CD4-positive, alpha-beta T cell (primary cell): ENCODE results near the gene SYT6. TPM values are rescaled to one million over a fixed set of nuclear protein-coding genes. Genes with fewer than 3 reads are reported as not detected.

Experiments
- ATAC-seq: fragments of 200-7000 bp; cut with Tn5 transposase; one replicate; pipeline ENCODE4 v1.10.0; 2022; ENCODE audit warnings: mild to moderate bottlenecking; ENCODE audit not compliant: poor library complexity
- CTCF ChIA-PET: fragments of 350-600 bp; sonication (Branson Sonifier 250); formaldehyde crosslinking; loops from one replicate; lab custom pipeline; 2021; ENCODE audit warnings: antibody characterized with exemption, inconsistent platforms; lab: Charles Lee
- POLR2A ChIA-PET: fragments of 350-600 bp; sonication (Branson Sonifier 250); formaldehyde crosslinking; loops from one replicate; lab custom pipeline; 2021; ENCODE audit warnings: antibody characterized with exemption, inconsistent platforms; lab: Charles Lee
- DNase-seq, 14 experiments: peaks; one replicate each; pipeline ENCODE4 v3.0.0-alpha.2; 2013 to 2020; ENCODE audit warnings: mixed read lengths in 2 of 14
- H3K27ac ChIP-seq, 2 donors: one replicate each; pipeline versions ENCODE4 v1.5.1 to v1.7.0; 2013; ENCODE audit warnings: low read length in 2 of 2, low read depth in 1 of 2, mild to moderate bottlenecking in 1 of 2
- H3K27me3 ChIP-seq, 2 experiments: 1 replicate in 1 of 2; 2 replicates in 1 of 2; pipeline versions ENCODE4 v1.6.1 to v1.7.0; 2013; ENCODE audit warnings: low read length in 2 of 2, control low read depth in 1 of 2, mild to moderate bottlenecking in 1 of 2, moderate library complexity in 1 of 2; ENCODE audit not compliant: insufficient read depth in 2 of 2, control insufficient read depth in 1 of 2
- H3K36me3 ChIP-seq: one replicate; pipeline ENCODE4 v1.6.1; 2013; ENCODE audit warnings: low read length, control low read depth; ENCODE audit not compliant: insufficient read depth
- H3K4me1 ChIP-seq: one replicate; pipeline ENCODE4 v1.6.1; 2013; ENCODE audit warnings: low read length, control low read depth; ENCODE audit not compliant: insufficient read depth
- H3K4me3 ChIP-seq: one replicate; pipeline ENCODE4 v1.5.1; 2013; ENCODE audit warnings: mild to moderate bottlenecking, low read length, moderate library complexity
- H3K9me3 ChIP-seq, 2 experiments: 1 replicate in 1 of 2; 2 replicates in 1 of 2; pipeline versions ENCODE4 v1.6.1 to v1.7.0; 2013; ENCODE audit warnings: low read length in 2 of 2, mild to moderate bottlenecking in 2 of 2, control low read depth in 1 of 2, moderate library complexity in 1 of 2; ENCODE audit not compliant: control insufficient read depth in 1 of 2, insufficient read depth in 1 of 2
- H3K27ac Mint-ChIP-seq: one replicate; pipeline ENCODE4 v1.8.0; 2020; ENCODE audit warnings: mixed read lengths
- H3K27me3 Mint-ChIP-seq: one replicate; pipeline ENCODE4 v1.8.0; 2021; ENCODE audit warnings: mixed read lengths
- H3K36me3 Mint-ChIP-seq: one replicate; pipeline ENCODE4 v1.8.0; 2021; ENCODE audit warnings: low read depth, mixed read lengths
- H3K4me1 Mint-ChIP-seq: one replicate; pipeline ENCODE4 v1.8.0; 2021; ENCODE audit warnings: low read depth, mixed read lengths
- H3K4me3 Mint-ChIP-seq: one replicate; pipeline ENCODE4 v1.8.0; 2020; ENCODE audit warnings: mild to moderate bottlenecking, mixed read lengths
- H3K9me3 Mint-ChIP-seq: one replicate; pipeline ENCODE4 v1.8.0; 2020; ENCODE audit warnings: mixed read lengths
- intact Hi-C, 2 experiments: fragments of 100-400 bp; cut with DNase I in 1 of 2; cut with micrococcal nuclease in 1 of 2; formaldehyde crosslinking; loops; one replicate each; pipeline versions ENCODE4 v1.15.1 to v1.9.0; 2023 to 2025; cut with DNase I, micrococcal nuclease
- total RNA-seq, 174 experiments: library from RNA in 2 of 174; stranded (reverse) in 2 of 174; gene quantifications; one replicate each; pipeline ENCODE4 v1.2.3 and lab custom pipeline; 2021 to 2026
- TF ChIP-seq, protein P1 (sequence below): fragments of 200-600 bp; IDR thresholded peaks from one replicate; pipeline ENCODE4 v1.8.0; 2022; ENCODE audit warnings: antibody characterized with exemption, mild to moderate bottlenecking

Gene SYT6
- total RNA-seq, 2 experiments from 2014 or later, result not detected

DNA sequence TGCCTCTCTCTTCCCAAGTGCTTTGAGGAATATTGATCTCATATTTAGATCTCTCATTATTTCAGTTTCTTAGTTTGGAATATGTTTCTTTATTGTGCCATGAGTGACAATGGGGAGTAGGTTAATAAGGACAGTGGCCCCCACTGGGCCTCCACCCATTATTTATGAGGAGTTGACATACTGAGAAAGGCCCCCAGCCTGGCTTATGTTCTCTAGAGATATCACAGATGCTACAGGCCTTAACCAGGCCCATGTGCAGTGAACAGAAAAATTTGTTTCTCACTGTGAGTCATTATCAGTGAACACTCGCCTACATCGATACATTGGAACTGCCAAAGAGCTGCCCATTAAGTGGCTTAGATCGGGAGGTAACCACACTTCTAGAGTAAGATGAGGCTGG, 35.7 kb upstream of the SYT6 start:
- no peak for ATAC-seq

DNA sequence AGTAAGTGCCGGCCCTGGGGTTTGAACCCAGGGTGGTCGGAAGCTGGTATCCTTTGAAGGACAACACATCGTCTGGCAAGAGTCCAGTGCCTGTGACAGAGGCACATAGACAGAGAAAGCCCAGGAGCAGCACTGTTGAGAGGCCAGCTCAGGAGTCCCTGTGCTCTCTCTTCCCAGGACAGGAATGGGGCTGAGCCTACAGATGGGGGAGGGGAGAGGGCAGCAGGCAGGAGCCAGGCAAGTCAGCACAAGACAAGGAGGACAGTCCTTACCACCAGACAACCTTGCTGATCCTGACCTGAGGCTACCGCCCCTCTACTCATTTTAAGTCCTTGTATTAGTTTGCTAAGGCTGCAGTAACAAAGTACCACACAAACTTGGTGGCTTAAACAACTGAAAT, 27.7 kb upstream of the SYT6 start:
- H3K27me3 ChIP-seq, result no peaks in the 10 kb centered on the region
- TF ChIP-seq, protein P1, sequence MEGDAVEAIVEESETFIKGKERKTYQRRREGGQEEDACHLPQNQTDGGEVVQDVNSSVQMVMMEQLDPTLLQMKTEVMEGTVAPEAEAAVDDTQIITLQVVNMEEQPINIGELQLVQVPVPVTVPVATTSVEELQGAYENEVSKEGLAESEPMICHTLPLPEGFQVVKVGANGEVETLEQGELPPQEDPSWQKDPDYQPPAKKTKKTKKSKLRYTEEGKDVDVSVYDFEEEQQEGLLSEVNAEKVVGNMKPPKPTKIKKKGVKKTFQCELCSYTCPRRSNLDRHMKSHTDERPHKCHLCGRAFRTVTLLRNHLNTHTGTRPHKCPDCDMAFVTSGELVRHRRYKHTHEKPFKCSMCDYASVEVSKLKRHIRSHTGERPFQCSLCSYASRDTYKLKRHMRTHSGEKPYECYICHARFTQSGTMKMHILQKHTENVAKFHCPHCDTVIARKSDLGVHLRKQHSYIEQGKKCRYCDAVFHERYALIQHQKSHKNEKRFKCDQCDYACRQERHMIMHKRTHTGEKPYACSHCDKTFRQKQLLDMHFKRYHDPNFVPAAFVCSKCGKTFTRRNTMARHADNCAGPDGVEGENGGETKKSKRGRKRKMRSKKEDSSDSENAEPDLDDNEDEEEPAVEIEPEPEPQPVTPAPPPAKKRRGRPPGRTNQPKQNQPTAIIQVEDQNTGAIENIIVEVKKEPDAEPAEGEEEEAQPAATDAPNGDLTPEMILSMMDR, result no peak
- Mint-ChIP-seq H3K27ac (no peak overlapping the region), H3K27me3 (peaks cover 4% of the 10 kb centered on the region), H3K4me3 (no peak overlapping the region), H3K9me3 (peaks cover 3% of the 10 kb centered on the region), H3K4me1 (no peaks in the 10 kb centered on the region), H3K36me3 (no peaks in the 10 kb centered on the region)
- DNase-seq (no peak), ATAC-seq (no peak)
- H3K27ac ChIP-seq, result no peak overlapping the region
- no peaks in the 10 kb centered on the region for H3K36me3 ChIP-seq
- H3K4me1 ChIP-seq, result no peaks in the 10 kb centered on the region
- ChIA-PET POLR2A (no interaction called here), CTCF (no interaction called here)
- H3K4me3 ChIP-seq, result no peak overlapping the region
- intact Hi-C loops, result no loop called here
- H3K9me3 ChIP-seq, result no peaks in the 10 kb centered on the region

More for the DNA sequence above, 35.7 kb upstream of the SYT6 start:
- Histone ChIP-seq H3K27ac (no peak overlapping the region), H3K36me3 (no peaks in the 10 kb centered on the region), H3K27me3 (peaks cover 0 to 8% of the 10 kb centered on the region in 2 experiments), H3K9me3 (no peaks in the 10 kb centered on the region), H3K4me3 (no peak overlapping the region), H3K4me1 (no peaks in the 10 kb centered on the region)
- intact Hi-C loops, result no loop called here
- no peak for DNase-seq
- Mint-ChIP-seq H3K27ac (no peak overlapping the region), H3K36me3 (no peaks in the 10 kb centered on the region), H3K4me1 (no peaks in the 10 kb centered on the region), H3K4me3 (no peak overlapping the region), H3K9me3 (no peaks in the 10 kb centered on the region), H3K27me3 (peaks cover 36% of the 10 kb centered on the region)
- TF ChIP-seq, protein P1, result no peak
- POLR2A ChIA-PET, result no interaction called here
- CTCF ChIA-PET, result no interaction called here

DNA sequence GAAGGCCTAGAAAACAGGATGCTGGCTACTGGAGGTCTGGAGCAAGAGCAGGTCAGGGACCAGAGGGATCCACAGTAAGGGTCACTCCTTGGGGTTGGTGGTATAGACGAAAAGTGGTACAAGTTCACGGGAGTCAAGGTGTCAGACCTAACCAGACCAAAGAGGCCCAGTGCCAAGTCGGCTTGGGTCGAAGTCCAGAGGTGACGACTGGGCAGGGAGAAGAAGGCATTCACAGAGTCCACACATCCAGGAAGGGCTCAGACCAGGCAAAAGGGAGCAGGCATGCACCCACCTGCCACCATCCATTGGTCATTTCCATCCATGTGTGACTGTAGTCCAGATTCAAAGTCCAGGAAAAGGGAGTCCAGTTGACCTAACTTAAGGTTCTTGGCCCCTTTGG, 27.1 kb upstream of the SYT6 start:
- DNase-seq, result no peak
- ChIA-PET POLR2A (no interaction called here), CTCF (no interaction called here)
- Histone ChIP-seq H3K27ac (no peak overlapping the region), H3K9me3 (no peaks in the 10 kb centered on the region), H3K36me3 (no peaks in the 10 kb centered on the region), H3K27me3 (no peaks in the 10 kb centered on the region), H3K4me3 (no peak overlapping the region), H3K4me1 (no peaks in the 10 kb centered on the region)
- intact Hi-C loops, result no loop called here
- Mint-ChIP-seq H3K4me3 (no peak overlapping the region), H3K27me3 (peaks cover 4% of the 10 kb centered on the region), H3K36me3 (no peaks in the 10 kb centered on the region), H3K27ac (no peak overlapping the region), H3K4me1 (no peaks in the 10 kb centered on the region), H3K9me3 (peaks cover 3% of the 10 kb centered on the region)
- TF ChIP-seq, protein P1, result no peak
- no peak for ATAC-seq
